Measurements from ENCODE around the gene ANAPC1. TPM values are rescaled to one million over a fixed set of nuclear protein-coding genes. Genes with fewer than 3 reads are reported as not detected.

ANAPC1 gene
- total RNA-seq, 6 donors from 2014 or later, result 26.8 to 47.1 (median 36.4) TPM

- H3K36me3 ChIP-seq, result no peaks in the 10 kb centered on the region
- no peaks in the 10 kb centered on the region for H3K27me3 ChIP-seq
- H3K4me1 ChIP-seq, result peaks cover 14 to 28% (median 25%) of the 10 kb centered on the region in 4 donors
- peak; percentile 93 to 94 for ATAC-seq (ENCODE audit: low FRiP score in 2 of 2)
- DNase-seq, result peak; percentile 90 to 96
- H3K4me3 ChIP-seq, result peak within 1 kb of the TSS; percentile 66 to 94 (median 75)
- WGBS, 2 donors, result 1% methylated on average over 35 to 38 of the region's 71 CpGs
- no peaks in the 10 kb centered on the region for H3K9me3 ChIP-seq
- TF ChIP-seq EP300 (IDR thresholded peaks at IDR 0.05) (no peak), POLR2A (IDR thresholded peaks at IDR 0.05) (peak in 3 of 4 donors; percentile 10 to 91 (median 12)), POLR2AphosphoS5 (IDR thresholded peaks at IDR 0.05) (peak; percentile 45 to 81)
- TF ChIP-seq, protein P1, sequence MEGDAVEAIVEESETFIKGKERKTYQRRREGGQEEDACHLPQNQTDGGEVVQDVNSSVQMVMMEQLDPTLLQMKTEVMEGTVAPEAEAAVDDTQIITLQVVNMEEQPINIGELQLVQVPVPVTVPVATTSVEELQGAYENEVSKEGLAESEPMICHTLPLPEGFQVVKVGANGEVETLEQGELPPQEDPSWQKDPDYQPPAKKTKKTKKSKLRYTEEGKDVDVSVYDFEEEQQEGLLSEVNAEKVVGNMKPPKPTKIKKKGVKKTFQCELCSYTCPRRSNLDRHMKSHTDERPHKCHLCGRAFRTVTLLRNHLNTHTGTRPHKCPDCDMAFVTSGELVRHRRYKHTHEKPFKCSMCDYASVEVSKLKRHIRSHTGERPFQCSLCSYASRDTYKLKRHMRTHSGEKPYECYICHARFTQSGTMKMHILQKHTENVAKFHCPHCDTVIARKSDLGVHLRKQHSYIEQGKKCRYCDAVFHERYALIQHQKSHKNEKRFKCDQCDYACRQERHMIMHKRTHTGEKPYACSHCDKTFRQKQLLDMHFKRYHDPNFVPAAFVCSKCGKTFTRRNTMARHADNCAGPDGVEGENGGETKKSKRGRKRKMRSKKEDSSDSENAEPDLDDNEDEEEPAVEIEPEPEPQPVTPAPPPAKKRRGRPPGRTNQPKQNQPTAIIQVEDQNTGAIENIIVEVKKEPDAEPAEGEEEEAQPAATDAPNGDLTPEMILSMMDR (IDR thresholded peaks at IDR 0.05), result peak; percentile 39 to 86 (median 76)
- H3K27ac ChIP-seq, result peak within 1 kb of the TSS; percentile 79 to 92 (median 85)
Observed at GRCh38 chr2:111897924-111898702, 14.1 kb upstream of the ANAPC1 start, which contains the start of gene MERTK. Gene MERTK, plus strand, starts transcription at chr2:111898607. Its CDS starts 129 bp downstream, at chr2:111898736.

DNA sequence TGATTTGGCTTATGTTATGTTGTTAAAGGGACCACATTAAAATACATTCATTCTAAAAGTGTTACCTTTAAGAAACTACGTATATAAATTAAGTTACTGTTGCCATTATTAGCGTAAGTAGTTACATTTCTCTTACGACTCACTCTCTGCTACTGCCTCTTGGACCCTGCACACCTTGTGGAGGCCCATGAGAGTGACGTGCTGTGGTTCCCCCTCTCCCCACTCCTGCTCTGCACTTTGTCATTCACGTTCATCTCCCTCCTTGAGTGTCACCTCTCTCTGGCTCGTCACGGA, 13.6 kb upstream of the ANAPC1 start:
- no peaks in the 10 kb centered on the region for H3K36me3 ChIP-seq
- H3K4me3 ChIP-seq, result peak overlapping the region; percentile 66 to 94 (median 75)

DNA sequence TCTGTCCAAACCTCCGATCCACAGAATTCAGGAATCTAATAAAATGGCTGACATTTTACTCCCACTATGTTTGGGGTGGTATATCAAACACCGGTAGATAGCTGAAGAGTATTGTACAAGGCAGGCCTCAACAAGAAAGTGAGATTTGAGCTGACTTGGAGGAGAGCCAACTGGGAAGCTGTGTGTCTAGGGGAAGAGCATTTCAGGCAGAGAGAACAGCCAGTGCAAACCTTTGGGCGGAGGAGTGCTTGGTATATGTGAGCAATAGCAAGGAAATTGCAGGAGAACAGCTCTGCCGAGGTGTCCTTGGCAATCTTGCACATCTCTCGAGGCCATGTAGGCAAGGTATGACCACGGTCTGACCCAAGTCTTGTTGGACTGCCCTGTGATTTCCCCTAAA, 12.6 kb upstream of the ANAPC1 start:
- H3K4me1 ChIP-seq, result peaks cover 14 to 28% (median 25%) of the 10 kb centered on the region in 4 donors
- no peak overlapping the region for H3K27ac ChIP-seq
- no peak overlapping the region for H3K4me3 ChIP-seq
- H3K27me3 ChIP-seq, result no peaks in the 10 kb centered on the region
- H3K36me3 ChIP-seq, result no peaks in the 10 kb centered on the region
- no peaks in the 10 kb centered on the region for H3K9me3 ChIP-seq
- TF ChIP-seq EP300 (IDR thresholded peaks at IDR 0.05) (no peak), POLR2A (IDR thresholded peaks at IDR 0.05) (no peak), POLR2AphosphoS5 (IDR thresholded peaks at IDR 0.05) (no peak)
- TF ChIP-seq, protein P1 (IDR thresholded peaks at IDR 0.05), result no peak
- DNase-seq, result no peak
- WGBS, 2 donors, result 86 to 88% methylated on average over 6 of the region's 6 CpGs
- ATAC-seq (ENCODE audit: low FRiP score in 2 of 2), result no peak

More for the DNA sequence above, 13.6 kb upstream of the ANAPC1 start:
- WGBS, 2 donors, result 5 to 8% methylated on average over 7 of the region's 7 CpGs
- Histone ChIP-seq H3K27me3 (no peaks in the 10 kb centered on the region), H3K27ac (peak overlapping the region; percentile 79 to 92 (median 85)), H3K9me3 (no peaks in the 10 kb centered on the region), H3K4me1 (peaks cover 14 to 28% (median 25%) of the 10 kb centered on the region in 4 donors)
- ATAC-seq (ENCODE audit: low FRiP score in 2 of 2), result no peak
- TF ChIP-seq POLR2A (IDR thresholded peaks at IDR 0.05), result no peak
- TF ChIP-seq, protein P1 (IDR thresholded peaks at IDR 0.05), result no peak
- no peak for TF ChIP-seq EP300 (IDR thresholded peaks at IDR 0.05)
- no peak for TF ChIP-seq POLR2AphosphoS5 (IDR thresholded peaks at IDR 0.05)
- no peak for DNase-seq

GRCh38 chr2:111896024-111896423, 12.0 kb upstream of the ANAPC1 start:
- DNase-seq (peak in 1 of 2 donors; percentile 48), ATAC-seq (ENCODE audit: low FRiP score in 2 of 2) (no peak)
- Histone ChIP-seq H3K27ac (no peak overlapping the region), H3K36me3 (no peaks in the 10 kb centered on the region), H3K9me3 (no peaks in the 10 kb centered on the region), H3K27me3 (no peaks in the 10 kb centered on the region), H3K4me3 (no peak overlapping the region), H3K4me1 (peaks cover 14 to 26% (median 23%) of the 10 kb centered on the region in 4 donors)
- WGBS, 2 donors, result 42 to 46% methylated on average over 3 of the region's 3 CpGs
- TF ChIP-seq, protein P1 (IDR thresholded peaks at IDR 0.05), result no peak
- peak in 1 of 4 donors; percentile 51 for TF ChIP-seq POLR2A (IDR thresholded peaks at IDR 0.05)
